Fibroblast of villous mesenchyme (primary cell): ENCODE data around the gene SCG5. TPM values are rescaled to one million over a fixed set of nuclear protein-coding genes. Genes with fewer than 3 reads are reported as not detected.

ENCODE experiments used
- DNase-seq: peaks from one replicate; pipeline ENCODE4 v3.0.0-alpha.2; 2010; ENCODE audit warnings: low read depth
- H3K4me3 ChIP-seq: 2 replicates; pipeline ENCODE4 v1.5.1; 2011; ENCODE audit warnings: low read depth, mild to moderate bottlenecking, low read length
- total RNA-seq: library from RNA; depleted of rRNA; stranded (reverse); fragments of >200 nt; gene quantifications from 2 replicates; pipeline ENCODE4 v1.2.3, GENCODE V29; 2012
- TF ChIP-seq, protein P1 (sequence below): IDR thresholded peaks from 2 replicates; pipeline ENCODE4 v1.5.1; 2012; ENCODE audit warnings: low read depth, mild to moderate bottlenecking, low read length; ENCODE audit not compliant: insufficient read depth

SCG5 gene
- total RNA-seq, 1 donor, result 17.7 TPM

DNA sequence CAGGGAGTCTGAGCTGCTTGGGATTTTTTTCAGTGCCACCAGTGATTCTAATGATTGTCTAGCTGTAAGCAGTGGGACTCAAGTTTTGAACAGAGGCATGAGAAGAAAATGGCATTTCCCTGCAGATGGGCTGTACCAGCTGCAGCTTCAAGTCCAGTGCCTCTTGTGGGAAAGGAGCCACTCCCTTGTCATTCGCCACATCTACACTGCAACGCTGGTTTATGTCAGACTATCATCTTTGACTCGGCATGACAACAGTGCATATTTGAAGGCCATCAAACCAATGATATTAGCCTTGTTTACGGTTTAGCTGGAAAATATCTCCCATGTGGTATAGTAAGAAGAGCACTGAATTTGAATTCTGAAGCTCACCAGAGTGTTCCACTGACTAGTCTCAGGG, 22.2 kb downstream of the SCG5 start:
- TF ChIP-seq, protein P1, sequence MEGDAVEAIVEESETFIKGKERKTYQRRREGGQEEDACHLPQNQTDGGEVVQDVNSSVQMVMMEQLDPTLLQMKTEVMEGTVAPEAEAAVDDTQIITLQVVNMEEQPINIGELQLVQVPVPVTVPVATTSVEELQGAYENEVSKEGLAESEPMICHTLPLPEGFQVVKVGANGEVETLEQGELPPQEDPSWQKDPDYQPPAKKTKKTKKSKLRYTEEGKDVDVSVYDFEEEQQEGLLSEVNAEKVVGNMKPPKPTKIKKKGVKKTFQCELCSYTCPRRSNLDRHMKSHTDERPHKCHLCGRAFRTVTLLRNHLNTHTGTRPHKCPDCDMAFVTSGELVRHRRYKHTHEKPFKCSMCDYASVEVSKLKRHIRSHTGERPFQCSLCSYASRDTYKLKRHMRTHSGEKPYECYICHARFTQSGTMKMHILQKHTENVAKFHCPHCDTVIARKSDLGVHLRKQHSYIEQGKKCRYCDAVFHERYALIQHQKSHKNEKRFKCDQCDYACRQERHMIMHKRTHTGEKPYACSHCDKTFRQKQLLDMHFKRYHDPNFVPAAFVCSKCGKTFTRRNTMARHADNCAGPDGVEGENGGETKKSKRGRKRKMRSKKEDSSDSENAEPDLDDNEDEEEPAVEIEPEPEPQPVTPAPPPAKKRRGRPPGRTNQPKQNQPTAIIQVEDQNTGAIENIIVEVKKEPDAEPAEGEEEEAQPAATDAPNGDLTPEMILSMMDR, result no peak
- H3K4me3 ChIP-seq, result no peak overlapping the region
- DNase-seq, result no peak

DNA sequence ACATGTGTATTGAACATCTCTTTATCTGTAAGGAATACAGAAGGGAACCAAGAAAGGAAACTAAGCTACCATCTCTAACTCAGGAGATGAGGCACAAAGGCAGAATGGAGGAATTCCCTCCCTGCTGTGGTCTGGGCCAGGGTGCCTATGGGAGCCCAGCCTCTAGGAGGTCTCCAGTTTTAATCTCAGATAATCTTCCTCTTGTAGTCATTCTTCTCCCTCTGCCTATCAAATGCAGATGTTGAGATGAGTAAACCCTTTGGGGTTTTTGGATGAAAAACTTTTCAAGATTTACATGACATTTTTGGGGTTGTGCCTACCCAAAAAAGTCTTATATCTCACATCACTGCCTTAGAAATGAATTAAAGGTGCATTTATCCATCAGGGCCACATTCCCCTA, 23.3 kb downstream of the SCG5 start:
- DNase-seq, result no peak
- H3K4me3 ChIP-seq, result no peak overlapping the region
- TF ChIP-seq, protein P1, result no peak

DNA sequence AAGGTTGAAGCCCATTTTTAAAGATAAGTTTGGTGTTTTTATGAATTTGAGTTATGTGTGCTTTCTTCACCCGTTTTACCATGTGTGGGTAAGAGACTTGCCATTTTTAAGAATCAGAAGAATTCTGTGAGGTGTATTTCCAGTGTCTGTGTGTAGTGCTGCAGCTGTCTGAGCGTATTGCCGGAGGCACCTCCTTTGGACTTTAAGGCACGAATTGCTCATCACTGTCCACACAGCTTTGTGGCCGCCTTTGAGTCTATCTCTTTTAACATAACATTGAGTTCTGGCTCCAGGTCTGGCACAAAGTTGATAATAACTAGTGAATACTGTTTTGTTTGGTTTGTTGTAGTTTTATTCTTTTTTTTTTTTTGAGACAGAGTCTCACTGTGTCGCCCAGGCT, 25.8 kb downstream of the SCG5 start:
- DNase-seq, result no peak
- TF ChIP-seq, protein P1, result no peak

DNA sequence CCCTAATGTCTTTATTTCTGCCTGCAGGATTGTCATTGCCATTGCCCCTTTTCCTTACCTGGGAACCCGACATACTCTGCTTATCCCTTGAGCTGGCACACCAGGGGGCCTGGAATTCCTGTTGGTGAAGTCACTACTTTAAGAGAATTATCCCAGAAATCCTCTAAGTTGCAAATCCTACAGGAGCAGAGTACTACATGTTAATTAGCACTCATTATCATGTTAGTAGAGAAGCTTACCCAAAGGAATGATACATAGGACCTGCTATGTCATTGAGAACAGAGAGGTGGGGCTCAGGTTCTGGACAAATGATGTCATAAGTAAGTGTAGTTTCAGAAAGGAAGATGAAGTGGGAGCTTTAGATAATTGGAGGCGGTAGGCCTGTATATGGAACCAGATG, 27.4 kb downstream of the SCG5 start:
- no peak for DNase-seq
- H3K4me3 ChIP-seq, result no peak overlapping the region
- TF ChIP-seq, protein P1, result no peak

More for the DNA sequence above, 25.8 kb downstream of the SCG5 start:
- no peak overlapping the region for H3K4me3 ChIP-seq

DNA sequence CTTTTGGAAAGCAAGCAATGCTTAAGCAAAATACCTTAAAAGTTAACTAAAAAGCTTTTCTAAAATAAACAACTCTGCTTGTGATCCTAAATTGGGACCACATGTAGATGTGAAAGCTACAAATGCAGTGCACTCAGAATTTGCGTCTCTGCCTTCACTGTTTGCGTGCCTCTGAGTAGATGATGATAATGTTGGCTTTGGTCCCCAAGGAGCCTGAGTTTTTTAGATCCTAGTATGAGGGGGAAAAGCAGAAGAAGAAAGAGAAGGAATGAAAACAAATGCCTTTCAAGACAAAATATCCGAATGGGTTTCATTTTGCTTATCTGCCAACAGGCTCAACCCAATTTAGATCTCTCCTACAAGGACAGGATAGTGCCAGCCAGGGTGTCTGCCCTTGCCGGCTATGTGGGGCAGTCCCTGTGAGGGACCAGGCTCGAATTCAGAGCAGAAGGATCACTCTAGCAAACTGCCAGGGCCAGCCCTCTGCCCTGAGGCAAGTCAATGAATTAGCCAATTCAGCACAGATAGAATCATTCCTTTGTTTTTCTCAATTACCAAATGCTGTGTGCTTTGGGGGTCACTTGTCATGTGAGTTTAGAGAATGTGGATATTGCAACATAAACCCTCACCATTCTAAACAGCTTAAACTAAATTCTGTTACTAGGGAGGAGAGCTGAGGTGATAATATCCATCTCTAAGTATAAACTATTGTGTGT, 28.5 kb downstream of the SCG5 start:
- TF ChIP-seq, protein P1, result no peak
- H3K4me3 ChIP-seq, result no peak overlapping the region
- peak; percentile 85 for DNase-seq

DNA sequence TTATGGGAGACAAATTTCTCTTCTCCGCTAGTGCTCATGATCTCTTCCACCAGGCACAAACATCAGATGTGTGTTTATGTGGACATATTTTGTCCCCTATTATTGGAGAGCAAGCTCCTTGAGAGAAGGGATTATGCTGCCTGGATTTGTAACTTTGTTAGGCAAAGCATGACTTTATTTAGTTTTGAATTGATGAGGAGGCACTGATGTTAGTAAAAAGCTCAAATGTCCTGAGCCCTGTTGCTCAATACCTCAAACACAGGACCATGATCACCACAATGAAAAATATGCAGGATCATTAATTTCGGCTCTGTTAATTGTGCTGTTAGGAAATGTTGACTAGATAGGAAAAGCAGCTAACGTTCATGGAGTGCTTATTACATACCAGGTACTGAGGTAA, 29.1 kb downstream of the SCG5 start:
- H3K4me3 ChIP-seq, result no peak overlapping the region
- DNase-seq, result peak; percentile 56

More for the DNA sequence above, 29.1 kb downstream of the SCG5 start:
- TF ChIP-seq, protein P1, result no peak
